Glutamatergic neuron (in vitro differentiated cells): ENCODE data around the gene ZBTB7C. TPM values are rescaled to one million over a fixed set of nuclear protein-coding genes. Genes with fewer than 3 reads are reported as not detected.

Experiments used
- DNase-seq: peaks from one replicate; pipeline ENCODE4 v3.0.0; 2022
- H3K27ac Mint-ChIP-seq: one replicate; pipeline ENCODE4 v1.8.0; 2020; ENCODE audit warnings: mild to moderate bottlenecking, mixed read lengths, inconsistent platforms; ENCODE audit not compliant: unreplicated experiment
- H3K27me3 Mint-ChIP-seq: one replicate; pipeline ENCODE4 v1.8.0; 2020; ENCODE audit warnings: mild to moderate bottlenecking, moderate library complexity, mixed read lengths, inconsistent platforms; ENCODE audit not compliant: unreplicated experiment
- H3K36me3 Mint-ChIP-seq: one replicate; pipeline ENCODE4 v1.8.0; 2020; ENCODE audit warnings: mild to moderate bottlenecking, mixed read lengths, inconsistent platforms; ENCODE audit not compliant: unreplicated experiment
- H3K4me1 Mint-ChIP-seq: one replicate; pipeline ENCODE4 v1.8.0; 2020; ENCODE audit warnings: mild to moderate bottlenecking, low read depth, mixed read lengths, inconsistent platforms; ENCODE audit not compliant: unreplicated experiment
- H3K4me3 Mint-ChIP-seq: one replicate; pipeline ENCODE4 v1.8.0; 2020; ENCODE audit warnings: mild to moderate bottlenecking, mixed read lengths, inconsistent platforms; ENCODE audit not compliant: unreplicated experiment
- H3K9me3 Mint-ChIP-seq: one replicate; pipeline ENCODE4 v1.8.0; 2020; ENCODE audit warnings: mild to moderate bottlenecking, moderate library complexity, mixed read lengths, inconsistent platforms; ENCODE audit not compliant: unreplicated experiment
- total RNA-seq: library from RNA; stranded (reverse); fragmentation: NEBNext Ultra II Directional; extraction: Animal tissue kit (Norgen Biotek cat#: 25700); gene quantifications from one replicate; pipeline ENCODE4 v1.2.1, GENCODE V29; 2021; ENCODE audit not compliant: unreplicated experiment
- TF ChIP-seq, protein P1 (sequence below): fragments of 200-600 bp; sonication (generic); IDR thresholded peaks from one replicate; pipeline ENCODE4 v1.5.0; 2021; ENCODE audit not compliant: partially characterized antibody, unreplicated experiment

ZBTB7C gene
- total RNA-seq, 1 donor from 2014 or later = 10.6 TPM

GRCh38 chr18:48418539-48419276, 9.5 kb upstream of the ZBTB7C start:
- Mint-ChIP-seq H3K4me3 (no peak overlapping the region), H3K9me3 (peaks cover 5% of the 10 kb centered on the region)

GRCh38 chr18:48417985-48418384, 8.8 kb upstream of the ZBTB7C start:
- TF ChIP-seq, protein P1, sequence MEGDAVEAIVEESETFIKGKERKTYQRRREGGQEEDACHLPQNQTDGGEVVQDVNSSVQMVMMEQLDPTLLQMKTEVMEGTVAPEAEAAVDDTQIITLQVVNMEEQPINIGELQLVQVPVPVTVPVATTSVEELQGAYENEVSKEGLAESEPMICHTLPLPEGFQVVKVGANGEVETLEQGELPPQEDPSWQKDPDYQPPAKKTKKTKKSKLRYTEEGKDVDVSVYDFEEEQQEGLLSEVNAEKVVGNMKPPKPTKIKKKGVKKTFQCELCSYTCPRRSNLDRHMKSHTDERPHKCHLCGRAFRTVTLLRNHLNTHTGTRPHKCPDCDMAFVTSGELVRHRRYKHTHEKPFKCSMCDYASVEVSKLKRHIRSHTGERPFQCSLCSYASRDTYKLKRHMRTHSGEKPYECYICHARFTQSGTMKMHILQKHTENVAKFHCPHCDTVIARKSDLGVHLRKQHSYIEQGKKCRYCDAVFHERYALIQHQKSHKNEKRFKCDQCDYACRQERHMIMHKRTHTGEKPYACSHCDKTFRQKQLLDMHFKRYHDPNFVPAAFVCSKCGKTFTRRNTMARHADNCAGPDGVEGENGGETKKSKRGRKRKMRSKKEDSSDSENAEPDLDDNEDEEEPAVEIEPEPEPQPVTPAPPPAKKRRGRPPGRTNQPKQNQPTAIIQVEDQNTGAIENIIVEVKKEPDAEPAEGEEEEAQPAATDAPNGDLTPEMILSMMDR = no peak
- Mint-ChIP-seq H3K9me3 (peaks cover 5% of the 10 kb centered on the region), H3K27me3 (peaks cover 6% of the 10 kb centered on the region), H3K4me1 (peaks cover 7% of the 10 kb centered on the region), H3K4me3 (no peak overlapping the region), H3K27ac (peak overlapping the region; percentile 17), H3K36me3 (peaks cover 6% of the 10 kb centered on the region)
- DNase-seq = no peak

More at GRCh38 chr18:48418539-48419276, 9.5 kb upstream of the ZBTB7C start:
- Mint-ChIP-seq H3K36me3 (peaks cover 6% of the 10 kb centered on the region), H3K27me3 (peaks cover 5% of the 10 kb centered on the region), H3K27ac (no peak overlapping the region), H3K4me1 (peaks cover 7% of the 10 kb centered on the region)
- no peak for DNase-seq
- TF ChIP-seq, protein P1 = no peak

GRCh38 chr18:48413342-48413741, 4.2 kb upstream of the ZBTB7C start:
- TF ChIP-seq, protein P1 = no peak
- peaks cover 6% of the 10 kb centered on the region for H3K4me1 Mint-ChIP-seq
- DNase-seq = no peak
- H3K27me3 Mint-ChIP-seq = peaks cover 11% of the 10 kb centered on the region
- peaks cover 10% of the 10 kb centered on the region for H3K9me3 Mint-ChIP-seq
- H3K4me3 Mint-ChIP-seq = no peak overlapping the region
- peaks cover 6% of the 10 kb centered on the region for H3K36me3 Mint-ChIP-seq
- no peak overlapping the region for H3K27ac Mint-ChIP-seq

DNA sequence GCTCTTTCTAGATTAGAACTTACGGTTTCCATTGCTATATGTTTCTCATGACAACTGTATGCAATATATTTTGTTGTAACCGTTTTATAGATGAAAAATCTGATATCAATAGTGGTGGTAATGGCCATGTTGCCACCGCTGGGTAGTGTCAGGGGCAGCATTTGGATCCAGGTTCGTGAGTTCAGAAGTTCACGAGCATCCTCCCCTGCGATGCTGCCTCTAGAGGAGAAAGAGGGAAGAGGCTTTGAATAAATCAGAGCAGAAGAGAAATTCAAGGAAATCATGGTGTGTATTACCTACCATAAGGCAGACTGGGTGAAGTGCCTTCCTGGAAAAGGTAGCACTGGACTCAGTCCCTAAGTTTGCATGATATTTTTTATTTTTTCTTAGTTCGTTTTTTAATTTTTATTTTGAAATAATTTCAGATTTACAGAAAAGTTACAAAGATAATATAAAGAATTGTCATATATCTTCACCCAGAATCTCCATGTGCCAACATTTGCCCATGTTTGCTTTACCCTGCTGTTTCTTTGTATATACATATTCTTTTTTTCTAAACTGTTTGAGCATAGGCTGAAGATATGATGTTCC, 3.3 kb upstream of the ZBTB7C start:
- DNase-seq = peak; percentile 40
- Mint-ChIP-seq H3K4me3 (no peak overlapping the region), H3K9me3 (peaks cover 8% of the 10 kb centered on the region), H3K27ac (no peak overlapping the region), H3K4me1 (peaks cover 4% of the 10 kb centered on the region), H3K27me3 (peaks cover 15% of the 10 kb centered on the region), H3K36me3 (peaks cover under 1% of the 10 kb centered on the region)
- TF ChIP-seq, protein P1 = peak; percentile 75
